Caki2 (cell line): ENCODE data around the gene CSTA. TPM values are rescaled to one million over a fixed set of nuclear protein-coding genes. Genes with fewer than 3 reads are reported as not detected.

Source experiments
- DNase-seq: peaks from one replicate; pipeline ENCODE4 v3.0.0-alpha.2; 2015; ENCODE audit warnings: low read depth
- in situ Hi-C: cut with HindIII; loops from 2 replicates; pipeline ENCODE4 v1.10.0; 2016; ENCODE audit warnings: low sequenced_read_pairs, low pct_unique_long_range_greater_than_20kb, mixed read lengths
- total RNA-seq: library from RNA; depleted of rRNA; stranded (reverse); fragments of >200 nt; shearing (Covaris generic); gene quantifications from 2 replicates; pipeline ENCODE4 v1.2.3, GENCODE V29; 2014; ENCODE audit warnings: low replicate concordance; rRNA removed

Gene CSTA
- not detected in 2 replicates for total RNA-seq

- in situ Hi-C loops: no loop called here
Observed at GRCh38 chr3:122324871-122325323, at the start of gene CSTA. CSTA (plus strand) TSS chr3:122325248; CDS start chr3:122325293, 45 bp downstream.

GRCh38 chr3:122281891-122282290 lies 43.2 kb upstream of the CSTA start:
- DNase-seq: no peak
- in situ Hi-C loops: no loop called here

More at GRCh38 chr3:122324871-122325323, at the start of gene CSTA:
- no peak for DNase-seq

- no peak for DNase-seq
- in situ Hi-C loops: no loop called here
Observed at GRCh38 chr3:122283796-122284445, 41.1 kb upstream of the CSTA start.

- DNase-seq: no peak
- in situ Hi-C loops: no loop called here
Observed at GRCh38 chr3:122284486-122284885, 40.6 kb upstream of the CSTA start.

- in situ Hi-C loops: no loop called here
- no peak for DNase-seq
Observed at GRCh38 chr3:122294359-122294758, 30.7 kb upstream of the CSTA start.

- in situ Hi-C loops: no loop called here
- no peak for DNase-seq
Observed at GRCh38 chr3:122295266-122296062, 29.6 kb upstream of the CSTA start.

GRCh38 chr3:122298239-122298638 lies 26.8 kb upstream of the CSTA start:
- in situ Hi-C loops: no loop called here
- no peak for DNase-seq

GRCh38 chr3:122299215-122299614 lies 25.8 kb upstream of the CSTA start:
- no peak for DNase-seq
- in situ Hi-C loops: no loop called here

- DNase-seq: no peak
- in situ Hi-C loops: no loop called here
Observed at GRCh38 chr3:122299872-122300460, 25.1 kb upstream of the CSTA start.

- in situ Hi-C loops: no loop called here
- DNase-seq: no peak
Observed at GRCh38 chr3:122301063-122301462, 24.0 kb upstream of the CSTA start.

GRCh38 chr3:122305818-122306621 lies 19.0 kb upstream of the CSTA start:
- in situ Hi-C loops: no loop called here
- peak; percentile 45 for DNase-seq

- in situ Hi-C loops: no loop called here
- DNase-seq: no peak
Observed at GRCh38 chr3:122306622-122306953, 18.5 kb upstream of the CSTA start.

- no peak for DNase-seq
Observed at GRCh38 chr3:122307094-122307687, 17.9 kb upstream of the CSTA start.

GRCh38 chr3:122307976-122308375 lies 17.1 kb upstream of the CSTA start:
- in situ Hi-C loops: no loop called here
- DNase-seq: no peak

More at GRCh38 chr3:122307094-122307687, 17.9 kb upstream of the CSTA start:
- in situ Hi-C loops: no loop called here

- peak; percentile 41 for DNase-seq
- in situ Hi-C loops: no loop called here
Observed at GRCh38 chr3:122310361-122310760, 14.7 kb upstream of the CSTA start.

GRCh38 chr3:122312826-122313225 lies 12.2 kb upstream of the CSTA start:
- DNase-seq: no peak
- in situ Hi-C loops: no loop called here

- no peak for DNase-seq
- in situ Hi-C loops: no loop called here
Observed at GRCh38 chr3:122313281-122313680, 11.8 kb upstream of the CSTA start.

GRCh38 chr3:122314228-122314876 lies 10.7 kb upstream of the CSTA start:
- in situ Hi-C loops: no loop called here
- no peak for DNase-seq
